Measurements from ENCODE around the gene PSMB3. TPM values are rescaled to one million over a fixed set of nuclear protein-coding genes. Genes with fewer than 3 reads are reported as not detected.
"Not testable (repeated sequence)": the region's sequence is repeated elsewhere in the genome, so short reads cannot be mapped to it uniquely, and the experiment has no call there.

PSMB3 gene
- total RNA-seq, 1 experiment from 2014 or later: 239 TPM

DNA sequence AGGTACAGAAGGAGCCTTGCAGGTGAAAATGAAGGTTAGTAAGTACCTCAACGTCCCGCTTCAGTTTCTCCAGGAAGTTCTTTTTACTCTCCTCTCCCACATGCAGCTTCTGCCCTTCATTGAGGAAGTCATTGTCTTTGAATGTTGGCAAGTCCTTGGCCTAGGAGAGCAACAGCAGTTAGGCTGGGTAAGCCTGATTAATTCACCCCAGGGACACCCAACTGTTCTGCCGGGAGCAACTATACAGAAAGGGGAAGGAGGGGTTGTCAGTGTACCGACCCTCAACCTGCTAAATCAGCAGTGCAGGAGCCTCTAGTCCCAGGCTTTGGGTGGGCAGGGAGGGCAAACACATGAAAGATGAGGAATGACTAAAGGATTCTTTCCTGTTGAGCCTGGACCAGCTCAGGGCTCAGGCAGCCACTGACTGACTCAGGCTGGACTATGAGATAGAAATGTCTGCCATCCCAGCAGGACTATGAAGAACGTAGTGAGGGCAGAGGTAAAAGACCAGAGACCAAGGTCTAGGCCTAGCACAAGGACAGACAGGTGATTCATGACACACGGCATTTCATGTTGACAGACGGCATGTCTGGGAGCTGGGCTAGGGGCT is 25.2 kb downstream of the PSMB3 start:
- no peak overlapping the region for H3K27ac ChIP-seq
- no peaks in the 10 kb centered on the region for H3K27me3 ChIP-seq
- no peak overlapping the region for H3K4me3 ChIP-seq
- peaks cover 69% of the 10 kb centered on the region for H3K36me3 ChIP-seq
- no peaks in the 10 kb centered on the region for H3K9me3 ChIP-seq (replicated peaks)
- DNase-seq: no peak
- no peaks in the 10 kb centered on the region for H3K4me1 ChIP-seq

DNA sequence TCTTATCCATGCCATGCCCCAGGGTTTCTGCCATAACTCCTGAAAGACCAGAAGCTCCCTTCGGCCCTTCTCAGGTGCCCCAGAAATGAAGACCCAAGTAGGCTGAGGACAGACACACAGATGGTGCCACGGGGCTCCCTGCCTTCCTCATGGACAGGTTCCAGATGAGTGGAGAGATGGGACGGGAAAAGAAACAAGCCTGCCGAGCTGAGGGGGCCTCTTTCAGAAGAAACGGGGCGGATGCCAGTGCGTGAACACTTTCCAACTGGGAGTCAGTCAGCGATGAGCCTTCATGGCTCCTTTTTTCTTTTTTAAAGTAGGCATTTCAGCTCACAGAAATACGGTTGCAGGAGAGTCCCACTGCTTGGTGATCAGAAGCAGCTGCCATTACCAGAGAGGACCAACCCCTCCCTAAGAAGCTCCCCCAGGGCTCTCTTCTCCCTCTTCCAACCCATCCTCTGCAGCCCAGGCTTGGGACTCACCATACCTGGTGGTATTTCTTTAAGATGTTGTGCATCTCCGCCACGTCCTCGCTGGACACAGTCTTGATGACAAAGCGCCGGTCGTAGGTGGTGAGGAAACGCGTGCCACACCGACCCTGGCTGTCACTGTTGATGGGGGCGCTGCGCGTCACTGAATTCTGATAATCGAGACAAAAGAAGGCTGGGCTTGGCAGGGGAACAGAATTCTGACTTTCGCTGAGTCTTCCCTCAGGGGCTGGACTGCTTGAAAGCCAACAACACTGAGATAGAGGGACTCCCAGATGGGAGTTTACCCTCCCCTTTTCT is 27.6 kb downstream of the PSMB3 start:
- H3K27ac ChIP-seq: no peak overlapping the region
- peaks cover 59% of the 10 kb centered on the region for H3K36me3 ChIP-seq

DNA sequence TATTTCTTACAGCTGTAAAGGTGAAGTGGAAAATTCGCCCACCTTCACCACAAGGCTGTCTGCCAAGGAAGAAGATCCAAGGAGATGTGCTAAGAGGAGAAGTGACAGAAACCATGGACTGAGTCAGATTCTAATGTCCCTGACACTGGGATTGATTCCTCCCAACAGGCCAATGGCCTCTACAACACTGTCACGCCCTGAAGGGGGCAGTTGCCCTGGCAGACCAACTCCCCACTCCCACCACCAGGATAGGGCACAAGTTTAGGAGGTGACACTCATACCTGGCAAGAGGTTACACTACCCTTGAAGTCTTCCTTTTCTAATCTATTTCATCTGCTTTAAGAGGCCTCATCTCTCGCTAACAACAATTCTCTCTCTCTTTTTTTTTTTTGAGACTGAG is 30.7 kb downstream of the PSMB3 start:
- H3K27ac ChIP-seq: no peak overlapping the region
- no peak overlapping the region for H3K4me3 ChIP-seq
- no peaks in the 10 kb centered on the region for H3K27me3 ChIP-seq
- H3K4me1 ChIP-seq: no peaks in the 10 kb centered on the region
- peaks cover 43% of the 10 kb centered on the region for H3K36me3 ChIP-seq
- no peak for DNase-seq
- no peaks in the 10 kb centered on the region for H3K9me3 ChIP-seq (replicated peaks)

More for the DNA sequence above, 27.6 kb downstream of the PSMB3 start:
- no peaks in the 10 kb centered on the region for H3K27me3 ChIP-seq
- H3K9me3 ChIP-seq (replicated peaks): no peaks in the 10 kb centered on the region
- no peak overlapping the region for H3K4me3 ChIP-seq
- H3K4me1 ChIP-seq: no peaks in the 10 kb centered on the region
- no peak for DNase-seq

DNA sequence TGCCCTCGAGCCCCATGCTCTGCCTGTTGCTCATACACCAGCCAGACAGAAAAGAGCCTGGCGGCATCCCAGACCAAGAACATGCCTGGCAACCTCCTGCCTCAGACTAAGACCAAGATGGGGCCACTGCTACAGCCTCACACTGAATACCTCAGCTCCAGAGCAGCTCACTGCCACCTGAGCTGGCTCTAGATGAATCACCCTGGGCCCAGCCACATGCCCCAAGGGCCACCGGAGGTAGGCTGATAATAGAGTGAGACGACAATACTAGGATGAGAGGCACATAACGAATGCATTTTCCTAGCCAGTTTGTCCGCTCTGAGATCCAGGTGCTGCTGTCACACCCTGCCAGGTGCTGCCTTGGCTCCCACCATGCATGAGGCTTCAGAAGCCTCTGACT is 33.8 kb downstream of the PSMB3 start:
- Histone ChIP-seq H3K4me1 (peaks cover 13% of the 10 kb centered on the region), H3K27ac (no peak overlapping the region), H3K36me3 (peaks cover 28% of the 10 kb centered on the region), H3K27me3 (no peaks in the 10 kb centered on the region), H3K4me3 (no peak overlapping the region), H3K9me3 (replicated peaks) (no peaks in the 10 kb centered on the region)
- DNase-seq: no peak

DNA sequence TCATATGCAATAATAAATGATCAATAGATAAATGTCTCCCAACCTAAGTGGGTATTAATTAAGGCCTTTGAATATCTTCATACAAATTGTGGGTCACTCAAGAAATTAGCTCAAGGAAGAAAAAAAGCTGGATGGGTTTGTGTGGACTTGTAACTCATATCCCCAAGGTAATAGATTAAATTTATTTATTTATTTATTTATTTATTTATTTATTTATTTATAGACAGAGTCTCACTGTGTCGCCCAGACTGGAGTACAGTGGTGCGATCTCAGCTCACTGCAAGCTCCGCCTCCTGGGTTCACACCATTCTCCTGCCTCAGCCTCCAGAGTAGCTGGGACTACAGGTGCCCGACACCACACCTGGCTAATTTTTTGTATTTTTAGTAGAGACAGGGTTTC is 35.5 kb downstream of the PSMB3 start:
- Histone ChIP-seq H3K36me3 (peaks cover 16% of the 10 kb centered on the region), H3K4me1 (peaks cover 13% of the 10 kb centered on the region)
- not testable (repeated sequence) for H3K4me3 ChIP-seq; H3K27ac ChIP-seq; H3K9me3 ChIP-seq (replicated peaks); H3K27me3 ChIP-seq; DNase-seq

DNA sequence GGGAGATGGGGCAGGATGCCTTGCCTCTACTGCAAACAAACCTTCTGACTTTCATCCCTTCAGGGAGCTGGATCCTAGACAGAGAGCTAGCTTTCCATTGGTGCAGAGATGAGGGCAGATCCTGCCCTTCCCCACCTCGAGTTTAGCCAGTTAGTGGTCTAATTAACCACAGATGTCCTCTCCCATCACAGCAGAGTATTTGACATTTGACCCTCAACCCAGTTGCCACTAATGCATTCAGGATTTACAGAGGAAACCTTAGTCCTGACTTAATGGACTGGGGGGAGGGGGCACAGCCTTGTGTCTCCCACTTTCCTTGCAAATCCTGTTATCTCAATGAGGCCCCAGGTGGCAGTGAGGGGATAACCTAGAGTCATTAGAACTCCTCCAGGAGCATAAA is 36.6 kb downstream of the PSMB3 start:
- H3K4me3 ChIP-seq: no peak overlapping the region
- H3K4me1 ChIP-seq: peaks cover 13% of the 10 kb centered on the region
- H3K27ac ChIP-seq: no peak overlapping the region
- peaks cover 10% of the 10 kb centered on the region for H3K36me3 ChIP-seq
- H3K27me3 ChIP-seq: no peaks in the 10 kb centered on the region
- DNase-seq: peak; percentile 49 to 71
- no peaks in the 10 kb centered on the region for H3K9me3 ChIP-seq (replicated peaks)

DNA sequence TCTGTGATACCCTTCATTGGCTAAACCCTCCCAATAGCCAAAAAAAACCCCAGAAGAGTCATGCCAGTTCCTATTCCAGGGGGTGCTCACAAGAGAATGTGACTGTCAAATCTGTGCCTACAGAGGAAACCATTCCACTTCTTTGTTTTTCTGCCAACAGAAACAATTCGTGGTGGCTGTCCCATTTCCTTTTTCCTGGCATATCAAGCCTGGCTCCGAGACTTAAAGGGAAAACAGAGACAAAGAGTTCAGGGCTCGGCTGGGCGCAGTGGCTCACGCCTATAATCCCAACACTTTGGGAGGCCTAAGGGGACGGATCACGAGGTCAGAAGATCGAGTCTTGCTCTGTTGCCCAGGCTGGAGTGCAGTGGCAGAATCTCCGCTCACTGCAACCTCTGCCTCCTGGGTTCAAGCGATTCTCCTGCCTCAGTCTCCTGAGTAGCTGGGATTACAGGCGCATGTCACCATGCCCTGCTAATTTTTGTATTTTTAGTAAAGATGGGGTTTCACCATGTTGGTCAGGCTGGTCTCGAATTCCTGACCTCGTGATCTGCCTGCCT is 37.7 kb downstream of the PSMB3 start:
- DNase-seq, H3K27ac ChIP-seq: not testable (repeated sequence)
- peaks cover 12% of the 10 kb centered on the region for H3K36me3 ChIP-seq

DNA sequence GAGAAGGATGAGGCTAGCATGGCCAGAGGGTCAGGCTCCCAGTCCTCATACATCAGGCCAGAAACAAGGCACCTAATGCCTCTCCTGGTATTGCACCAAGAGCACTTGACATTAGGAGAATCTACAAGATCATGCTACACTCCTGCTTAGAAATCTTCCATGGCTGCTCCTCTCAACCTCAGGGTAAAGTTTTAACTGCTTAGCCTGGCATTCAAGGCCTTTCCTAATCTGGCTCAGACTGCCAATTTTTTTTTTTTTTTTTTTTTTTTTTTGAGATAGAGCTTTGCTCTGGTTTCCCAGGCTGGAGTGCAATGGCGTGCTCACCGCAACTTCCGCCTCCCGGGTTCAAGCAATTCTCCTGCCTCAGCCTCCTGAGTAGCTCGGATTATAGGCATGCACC is 38.6 kb downstream of the PSMB3 start:
- Histone ChIP-seq H3K27ac (no peak overlapping the region), H3K36me3 (peaks cover 4% of the 10 kb centered on the region), H3K4me3 (no peak overlapping the region), H3K4me1 (peaks cover 13% of the 10 kb centered on the region), H3K9me3 (replicated peaks) (no peaks in the 10 kb centered on the region), H3K27me3 (no peaks in the 10 kb centered on the region)
- no peak for DNase-seq

More for the DNA sequence above, 37.7 kb downstream of the PSMB3 start:
- not testable (repeated sequence) for H3K27me3 ChIP-seq; H3K9me3 ChIP-seq (replicated peaks); H3K4me3 ChIP-seq
- peaks cover 13% of the 10 kb centered on the region for H3K4me1 ChIP-seq

DNA sequence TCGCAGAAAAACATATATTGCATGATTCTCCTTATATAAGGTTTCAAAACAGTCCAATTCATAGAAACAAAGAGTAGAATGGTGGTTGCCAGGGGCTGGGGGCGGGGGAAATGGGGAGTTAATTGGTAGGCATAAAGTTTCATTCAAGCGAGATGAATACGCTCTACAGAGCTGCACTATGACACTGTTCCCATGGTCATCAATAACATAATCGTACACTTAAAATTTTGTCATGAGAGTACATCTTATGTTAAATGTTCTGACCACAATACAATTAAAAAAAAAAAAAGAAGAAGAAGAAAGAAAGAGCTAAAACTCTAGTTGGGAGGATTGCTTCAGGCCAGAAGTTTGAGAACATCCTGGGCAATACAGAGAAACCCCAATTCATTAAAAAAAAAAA is 41.7 kb downstream of the PSMB3 start:
- H3K4me1 ChIP-seq: peaks cover 12% of the 10 kb centered on the region
- H3K4me3 ChIP-seq: no peak overlapping the region
- peaks cover 2% of the 10 kb centered on the region for H3K36me3 ChIP-seq
- no peaks in the 10 kb centered on the region for H3K9me3 ChIP-seq (replicated peaks)
- H3K27ac ChIP-seq: no peak overlapping the region
- no peak for DNase-seq
- H3K27me3 ChIP-seq: no peaks in the 10 kb centered on the region

DNA sequence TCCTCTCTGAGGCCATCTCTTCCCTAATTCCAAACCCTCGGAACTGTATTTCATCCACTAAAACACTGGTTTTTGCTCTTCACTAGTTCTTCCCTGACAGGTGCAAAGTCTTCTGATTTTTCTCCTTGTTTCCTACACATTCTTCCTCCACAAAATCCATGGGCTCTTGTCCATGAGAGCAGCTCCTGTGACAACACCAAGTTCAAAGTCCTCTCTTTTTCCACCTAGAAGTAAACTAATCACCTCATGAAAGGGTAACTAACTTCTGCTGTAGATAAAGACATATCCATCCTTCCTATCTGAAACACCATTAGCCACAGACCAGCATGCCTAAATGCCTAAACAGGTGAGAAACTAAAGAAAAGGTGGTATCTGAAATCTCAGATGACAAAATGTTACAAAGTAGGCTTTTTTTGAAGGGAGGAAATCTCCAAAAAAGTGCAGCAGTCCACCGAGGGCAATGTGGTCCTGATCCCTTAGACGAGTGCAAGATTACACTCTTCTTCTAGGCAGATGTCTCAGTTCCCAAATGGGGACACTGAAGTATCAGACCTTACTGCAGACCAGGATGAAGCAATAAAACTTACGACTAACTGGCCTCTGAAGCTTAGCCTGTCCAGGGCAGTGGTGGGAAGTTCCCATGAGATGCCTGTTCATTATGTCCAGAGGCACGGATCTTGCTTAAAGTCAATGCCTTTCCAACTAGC is 44.1 kb downstream of the PSMB3 start:
- peaks cover 7% of the 10 kb centered on the region for H3K4me1 ChIP-seq
- no peak overlapping the region for H3K27ac ChIP-seq
- peaks cover 2% of the 10 kb centered on the region for H3K36me3 ChIP-seq
- no peaks in the 10 kb centered on the region for H3K27me3 ChIP-seq
- H3K9me3 ChIP-seq (replicated peaks): no peaks in the 10 kb centered on the region
- H3K4me3 ChIP-seq: no peak overlapping the region
- DNase-seq: no peak

DNA sequence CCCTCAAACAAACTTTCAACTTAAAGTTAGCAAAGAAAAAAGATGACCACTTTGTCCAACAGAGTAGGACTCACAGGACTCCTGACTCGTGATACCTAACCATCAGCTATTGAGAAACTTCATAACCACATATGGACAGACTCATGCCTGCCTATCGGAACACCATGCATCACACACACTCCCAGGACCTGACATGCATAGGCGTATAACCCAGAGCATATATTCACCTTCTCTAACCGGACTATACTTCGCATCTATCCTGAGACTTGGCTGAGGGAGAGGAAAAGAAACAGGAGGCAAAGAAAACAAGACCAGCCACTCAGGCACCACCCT is 44.6 kb downstream of the PSMB3 start:
- no peak overlapping the region for H3K27ac ChIP-seq

DNA sequence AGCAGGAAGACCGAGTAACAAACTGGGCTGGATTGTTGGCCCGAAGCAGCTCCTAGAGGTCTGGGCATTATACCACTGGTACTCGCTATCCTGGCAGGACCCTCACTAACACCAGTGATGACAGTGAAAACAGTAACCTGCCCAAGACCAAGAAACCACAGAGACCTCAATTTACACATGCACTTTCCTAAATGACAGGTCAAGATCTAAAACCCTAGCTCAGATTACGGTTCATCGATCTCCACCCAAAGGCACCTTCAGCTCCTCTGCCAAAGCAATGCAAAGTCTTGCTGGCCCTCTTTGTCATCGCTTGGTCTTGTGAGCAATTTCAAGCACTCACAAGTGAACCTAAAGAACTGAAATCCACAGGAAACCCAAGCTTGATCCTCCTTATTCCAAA is 45.3 kb downstream of the PSMB3 start:
- Histone ChIP-seq H3K27ac (no peak overlapping the region), H3K27me3 (no peaks in the 10 kb centered on the region), H3K36me3 (peaks cover 13% of the 10 kb centered on the region), H3K4me1 (peaks cover 7% of the 10 kb centered on the region), H3K4me3 (peak overlapping the region; percentile 100), H3K9me3 (replicated peaks) (no peaks in the 10 kb centered on the region)
- DNase-seq: no peak

More for the DNA sequence above, 44.6 kb downstream of the PSMB3 start:
- no peak for DNase-seq
- H3K4me3 ChIP-seq: no peak overlapping the region
- H3K36me3 ChIP-seq: peaks cover 8% of the 10 kb centered on the region
- H3K27me3 ChIP-seq: no peaks in the 10 kb centered on the region
- H3K9me3 ChIP-seq (replicated peaks): no peaks in the 10 kb centered on the region
- peaks cover 7% of the 10 kb centered on the region for H3K4me1 ChIP-seq

DNA sequence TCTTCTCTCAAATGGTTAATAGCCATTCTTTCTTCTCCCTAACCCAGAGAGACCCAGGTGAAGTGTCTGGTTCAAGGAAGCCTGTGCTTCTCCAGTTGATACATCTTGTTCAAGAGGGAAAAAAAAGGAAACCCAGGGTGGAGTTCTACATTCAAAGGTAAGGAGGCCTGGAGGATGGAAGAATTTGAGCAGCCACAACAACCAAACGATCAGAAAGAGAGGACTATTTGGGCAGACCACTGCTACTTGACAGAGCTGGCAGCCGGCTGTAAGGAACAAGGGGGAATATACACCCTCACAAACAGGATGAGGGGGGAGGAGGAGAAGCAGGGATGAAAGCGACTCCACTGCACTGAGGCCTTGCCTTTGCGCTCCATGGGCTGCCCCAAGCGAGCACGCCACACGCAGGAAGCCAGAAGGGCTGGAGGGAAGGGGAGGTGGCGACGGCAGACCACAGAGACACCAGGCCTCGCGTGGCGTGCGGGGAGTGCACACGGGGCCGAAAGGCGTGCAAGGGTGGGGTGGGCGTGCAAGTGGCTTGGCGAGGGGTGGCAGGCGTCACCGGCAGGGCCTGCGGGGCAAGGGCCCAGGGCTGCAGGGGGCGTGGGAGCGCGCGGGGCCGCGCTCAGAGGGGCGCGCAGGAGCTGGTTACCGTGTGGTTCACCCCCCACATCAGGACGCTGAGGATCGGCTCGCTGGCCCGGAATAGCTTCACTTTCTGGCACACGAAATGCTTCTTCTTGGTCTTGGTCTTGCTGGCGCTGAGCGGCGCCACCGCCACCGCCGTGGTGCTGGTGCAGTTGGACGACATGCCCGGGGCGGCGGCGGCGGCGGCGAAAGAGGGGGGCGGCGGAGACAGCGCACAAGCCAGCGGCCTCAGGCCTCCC is 46.3 kb downstream of the PSMB3 start:
- peaks cover 18% of the 10 kb centered on the region for H3K36me3 ChIP-seq
- peaks cover 7% of the 10 kb centered on the region for H3K4me1 ChIP-seq
- H3K27ac ChIP-seq: peak overlapping the region; percentile 100
- H3K9me3 ChIP-seq (replicated peaks): no peaks in the 10 kb centered on the region
- DNase-seq: peak; percentile 45 to 55
- peak overlapping the region; percentile 100 for H3K4me3 ChIP-seq
- no peaks in the 10 kb centered on the region for H3K27me3 ChIP-seq

DNA sequence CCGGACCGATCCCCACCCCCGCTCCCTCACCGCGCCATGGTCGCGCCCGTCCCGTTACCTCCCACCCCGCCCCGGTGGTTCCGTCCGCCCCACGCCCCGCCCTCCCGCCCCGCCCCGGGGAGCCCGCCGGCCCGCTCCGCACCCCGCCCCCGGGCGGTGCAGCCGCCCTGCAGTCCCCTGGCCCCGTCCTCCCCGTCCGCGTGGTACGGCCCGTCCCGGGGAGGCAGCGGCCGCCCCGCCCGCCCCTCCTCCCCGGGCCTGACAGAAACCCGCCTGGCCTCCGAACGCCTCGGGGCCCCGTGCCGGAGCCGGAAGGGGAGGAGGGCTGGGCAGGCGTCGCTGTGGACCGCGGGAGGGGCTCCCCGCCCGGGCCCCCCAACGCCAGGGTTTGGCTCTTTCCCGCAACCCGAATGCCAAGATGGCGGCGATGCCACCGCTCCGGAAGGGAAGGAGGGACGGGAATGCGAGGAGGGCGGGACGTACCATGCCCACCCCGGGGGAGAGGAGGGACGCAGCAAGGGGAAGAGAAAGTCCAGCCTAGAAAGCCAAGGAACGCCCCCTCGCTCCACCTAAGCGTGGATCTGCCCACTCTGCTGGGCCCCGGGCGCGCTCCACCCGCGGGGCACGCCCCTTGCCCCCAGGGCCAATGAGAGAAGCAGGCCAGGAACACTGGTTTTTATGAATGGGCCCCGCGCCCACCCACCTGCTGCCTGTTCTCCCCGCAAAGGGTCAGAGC is 47.1 kb downstream of the PSMB3 start, which contains the start of gene PIP4K2B:
Gene PIP4K2B, minus strand, starts transcription at position 56 of the 736 bp plus-strand sequence. CDS start 132 bp downstream, outside the sequence.
- DNase-seq: peak; percentile 99
- Histone ChIP-seq H3K36me3 (peaks cover 22% of the 10 kb centered on the region), H3K27me3 (no peaks in the 10 kb centered on the region)

More for the DNA sequence above, 47.1 kb downstream of the PSMB3 start, which contains the start of gene PIP4K2B:
- no peaks in the 10 kb centered on the region for H3K9me3 ChIP-seq (replicated peaks)
- peak within 1 kb of the TSS; percentile 100 for H3K4me3 ChIP-seq
- peak within 1 kb of the TSS; percentile 100 for H3K27ac ChIP-seq
- peaks cover 7% of the 10 kb centered on the region for H3K4me1 ChIP-seq

Data from SJCRH30 (cell line).